Measurements from ENCODE around the gene DAB2.
"Not testable (repeated sequence)": the region's sequence is repeated elsewhere in the genome, so short reads cannot be mapped to it uniquely, and the experiment has no call there.

DAB2 gene

GRCh38 chr5:39340506-39340905 lies 84.3 kb downstream of the DAB2 start:
- DNase-seq (ENCODE audit: low spot score) = no peak

- no peak for DNase-seq (ENCODE audit: low spot score)
These were observed 87.4 kb downstream of the DAB2 start for GRCh38 chr5:39337252-39337915.

- DNase-seq (ENCODE audit: low spot score) = not testable (repeated sequence)
These were observed 90.5 kb downstream of the DAB2 start for GRCh38 chr5:39334296-39334695.

GRCh38 chr5:39333104-39333503 lies 91.7 kb downstream of the DAB2 start:
- DNase-seq (ENCODE audit: low spot score) = no peak

- no peak for DNase-seq (ENCODE audit: low spot score)
These were observed 92.9 kb downstream of the DAB2 start for GRCh38 chr5:39331861-39332381.

- no peak for DNase-seq (ENCODE audit: low spot score)
These were observed 96.0 kb downstream of the DAB2 start for GRCh38 chr5:39328731-39329130.

- no peak for DNase-seq (ENCODE audit: low spot score)
These were observed 101.2 kb downstream of the DAB2 start for GRCh38 chr5:39323542-39323941.
